GM21367 (cell line): ENCODE measurements around the gene DPM3.
"Not testable (repeated sequence)": the region's sequence is repeated elsewhere in the genome, so short reads cannot be mapped to it uniquely, and the experiment has no call there.

Experiments used
- ATAC-seq: cut with Tn5 transposase; IDR thresholded peaks from one replicate; pipeline ENCODE4 v1.9.1; 2021; ENCODE audit not compliant: unreplicated experiment

The DPM3 gene

DNA sequence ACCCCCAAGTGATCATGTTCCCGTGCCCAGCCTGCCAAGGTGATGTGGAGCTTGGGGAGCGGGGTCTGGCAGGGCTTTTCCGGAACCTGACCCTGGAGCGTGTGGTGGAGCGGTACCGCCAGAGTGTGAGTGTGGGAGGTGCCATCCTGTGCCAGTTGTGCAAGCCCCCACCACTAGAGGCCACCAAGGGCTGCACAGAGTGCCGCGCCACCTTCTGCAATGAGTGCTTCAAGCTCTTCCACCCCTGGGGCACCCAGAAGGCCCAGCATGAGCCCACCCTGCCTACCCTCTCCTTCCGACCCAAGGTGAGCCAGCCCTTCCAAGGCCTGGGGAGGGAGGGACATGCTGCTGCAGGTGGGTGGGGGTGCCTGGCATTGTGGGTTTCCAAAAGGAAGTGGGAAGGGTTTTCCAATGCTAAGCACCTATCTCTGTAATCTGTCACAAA is 35.6 kb upstream of the DPM3 start:
- no peak for ATAC-seq

DNA sequence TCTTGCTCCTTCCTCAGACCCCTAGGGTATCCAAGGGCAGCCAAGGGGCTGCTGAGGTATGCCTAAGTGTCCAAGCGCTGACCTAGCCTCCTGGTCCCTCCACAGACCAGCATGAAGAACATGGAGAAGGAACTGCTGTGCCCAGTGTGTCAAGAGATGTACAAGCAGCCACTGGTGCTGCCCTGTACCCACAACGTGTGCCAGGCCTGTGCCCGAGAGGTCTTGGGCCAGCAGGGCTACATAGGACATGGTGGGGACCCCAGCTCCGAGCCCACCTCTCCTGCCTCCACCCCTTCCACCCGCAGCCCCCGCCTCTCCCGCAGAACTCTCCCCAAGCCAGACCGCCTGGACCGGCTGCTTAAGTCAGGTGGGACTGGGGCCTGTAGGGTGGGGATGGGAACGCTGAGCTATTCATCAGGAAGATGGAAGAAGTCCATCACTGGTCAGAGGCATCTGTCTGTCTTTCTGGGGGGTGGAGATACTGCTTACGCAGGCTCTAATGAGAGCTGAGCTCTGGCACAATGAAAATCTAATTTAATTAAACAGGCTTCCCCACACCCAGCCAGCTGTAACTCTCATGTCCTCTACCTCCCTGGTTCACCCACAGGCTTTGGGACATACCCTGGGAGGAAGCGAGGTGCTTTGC is 35.1 kb upstream of the DPM3 start:
- ATAC-seq: no peak

DNA sequence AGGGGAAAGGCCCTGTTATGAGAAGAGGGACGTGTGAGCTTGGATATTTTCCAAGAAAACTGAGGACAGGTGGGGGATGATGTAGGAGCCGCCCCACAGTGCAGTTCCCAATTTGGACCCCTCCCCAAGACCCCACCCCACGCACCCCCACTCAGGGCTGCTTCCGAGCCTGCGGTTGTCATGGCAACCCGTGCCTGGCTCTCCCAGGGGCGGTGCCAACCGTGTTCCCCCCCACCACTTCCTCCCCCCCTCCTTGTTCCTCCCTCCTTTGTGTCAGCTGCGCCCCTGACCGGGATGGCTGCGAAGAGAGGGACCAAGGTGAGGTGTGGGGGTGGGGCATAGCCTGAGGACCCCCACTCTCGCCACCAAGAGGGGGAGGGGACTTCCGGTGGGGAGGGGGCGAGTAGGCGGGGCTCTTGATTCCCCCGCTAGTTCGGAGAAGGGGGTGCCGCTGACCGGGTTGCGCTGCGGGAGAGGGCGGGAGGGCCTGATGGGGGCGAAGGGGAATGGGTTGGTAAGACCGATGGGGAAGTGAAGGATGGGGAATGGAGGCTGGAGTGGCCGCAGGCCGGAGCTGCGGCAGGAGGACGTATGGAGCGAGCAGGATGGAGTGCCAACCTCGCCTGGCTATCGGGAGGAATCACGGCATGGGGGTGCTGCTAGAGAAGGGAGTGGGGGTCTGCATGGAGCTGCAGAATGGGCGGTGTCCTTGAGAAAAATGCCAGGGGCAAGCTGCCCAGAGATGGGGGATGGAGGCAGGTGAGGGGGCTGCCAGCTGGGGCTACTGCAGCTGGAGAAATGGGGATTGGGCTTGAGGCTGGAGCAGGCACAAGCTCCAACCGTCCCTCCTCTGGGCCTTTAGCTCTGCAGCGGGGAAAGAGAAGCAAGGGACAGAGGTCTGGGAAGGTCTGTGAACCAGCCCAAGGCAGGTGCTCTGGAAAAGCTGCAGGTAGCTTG is 34.3 kb upstream of the DPM3 start:
- no peak for ATAC-seq

DNA sequence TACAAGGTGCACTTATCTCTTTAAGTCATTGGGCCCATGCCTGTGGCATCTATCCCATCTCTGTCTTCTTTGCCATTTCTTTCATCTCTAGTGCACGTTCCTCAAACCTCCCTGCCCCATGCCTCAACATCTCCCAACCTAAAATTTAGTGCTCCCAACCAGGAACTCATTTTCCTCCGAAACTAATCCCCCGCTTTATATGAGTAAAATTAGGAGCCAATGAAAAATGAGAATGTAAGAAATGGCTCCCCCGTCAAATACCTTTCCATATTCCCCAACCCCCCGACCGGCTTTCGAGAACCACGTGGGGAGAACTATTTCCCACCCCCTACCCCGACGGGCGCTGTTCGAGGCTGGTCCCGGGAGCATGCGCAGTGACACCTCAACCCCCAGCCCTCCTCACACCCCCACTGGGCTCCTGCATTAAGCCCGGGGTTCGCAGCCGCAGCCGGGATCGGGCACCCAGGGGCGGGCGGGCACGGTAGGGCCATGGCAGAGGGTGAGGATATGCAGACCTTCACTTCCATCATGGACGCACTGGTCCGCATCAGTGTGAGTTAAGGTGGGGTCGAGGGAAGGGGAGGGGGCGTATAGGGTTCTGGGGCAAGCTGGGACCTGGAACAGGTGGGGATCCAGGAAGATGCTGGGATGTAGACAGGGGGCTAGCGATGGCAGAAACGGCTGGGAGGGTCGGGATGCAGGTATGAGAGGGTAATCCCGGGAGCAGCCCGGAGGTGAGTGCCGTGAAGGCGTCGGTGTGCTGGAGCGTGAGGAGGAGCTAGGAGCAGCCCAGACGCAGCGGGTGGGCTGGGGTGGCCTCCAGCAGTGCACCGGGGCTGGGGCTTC is 33.4 kb upstream of the DPM3 start, which contains the start of gene TRIM46:
TSS of gene TRIM46 (plus strand) at position 372 of the 846 bp plus-strand sequence. CDS start at position 490, 118 bp downstream.
- ATAC-seq: no peak

DNA sequence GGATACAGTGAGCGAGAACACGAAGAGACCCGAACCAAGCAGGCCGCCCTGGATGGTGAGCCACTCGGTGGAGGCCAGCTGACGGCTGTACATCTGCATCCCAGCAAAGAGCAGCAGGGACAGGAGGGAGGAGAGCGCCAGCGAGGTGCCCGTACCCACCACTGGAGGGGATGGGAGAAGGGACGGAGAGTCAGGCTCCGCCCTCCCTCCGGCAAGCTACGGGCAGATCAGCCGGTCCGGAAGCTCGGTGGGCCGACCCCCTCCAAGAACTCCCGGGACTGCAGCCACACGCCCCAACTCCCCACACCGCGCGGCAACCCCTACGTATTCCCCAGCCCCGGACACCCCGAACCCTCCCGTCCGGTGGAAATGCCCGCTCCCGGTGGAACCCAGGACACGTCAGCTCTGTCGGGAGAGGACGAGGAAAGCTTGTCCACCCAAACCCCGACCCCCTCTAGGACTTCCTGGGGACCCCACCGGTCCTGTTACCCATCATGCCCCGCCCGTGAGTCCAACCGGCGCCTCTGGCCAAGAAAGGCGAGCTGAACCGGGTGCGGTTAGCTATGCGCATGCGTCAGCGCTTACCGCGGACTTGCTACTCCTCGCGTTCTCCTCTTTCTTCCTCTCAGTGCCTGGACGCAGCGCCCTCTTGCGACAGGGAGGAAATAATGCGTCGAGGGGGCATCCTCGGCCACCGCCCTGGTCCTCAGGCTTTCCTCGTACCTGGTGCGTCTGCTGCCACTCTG is 32.6 kb upstream of the DPM3 start, which contains the start of gene KRTCAP2:
TSS of gene KRTCAP2 (minus strand) at position 573 of the 746 bp plus-strand sequence. CDS start at position 493, 80 bp downstream.
- ATAC-seq: peak; percentile 64

DNA sequence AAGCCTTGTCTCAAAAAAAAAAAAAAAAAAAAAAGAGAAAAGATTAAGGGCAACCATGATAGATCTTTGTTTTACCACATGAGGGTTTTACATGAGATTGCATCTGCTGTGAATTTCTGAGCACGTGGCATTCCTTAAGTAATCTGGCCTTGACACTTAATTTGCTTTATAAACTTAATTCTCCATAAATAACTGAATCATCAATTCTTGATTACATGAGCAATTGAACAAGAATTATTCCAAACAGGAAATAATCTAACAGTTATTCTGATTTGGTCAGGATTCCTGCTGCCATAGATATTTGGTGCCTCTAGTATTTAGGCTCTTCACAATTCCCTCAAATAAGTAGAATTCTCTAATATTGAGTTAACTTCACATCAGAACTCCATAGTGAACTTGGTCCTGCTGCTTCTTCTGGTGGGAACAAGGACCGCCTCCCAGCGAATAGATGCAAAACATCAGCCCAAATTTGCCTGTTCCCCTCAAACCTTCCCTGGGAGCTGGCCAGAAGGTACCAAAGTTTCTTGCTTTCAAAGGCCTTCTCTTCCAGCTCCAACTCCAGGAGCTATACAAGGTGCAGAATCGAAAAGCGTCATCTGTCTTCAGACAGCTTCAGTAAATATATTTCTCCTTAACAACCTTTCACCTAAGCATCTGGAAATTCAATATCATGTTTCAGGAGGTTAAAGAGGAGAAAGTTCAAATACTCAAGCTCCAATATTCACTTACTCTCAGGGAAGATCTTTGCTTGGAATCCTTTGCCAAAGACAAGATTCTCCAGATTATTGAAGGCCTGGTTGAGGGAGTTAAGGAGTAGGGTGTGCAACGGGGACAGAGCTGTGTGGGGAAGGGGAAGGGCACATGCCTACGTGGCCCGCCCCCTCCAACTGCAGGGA is 31.8 kb upstream of the DPM3 start:
- no peak for ATAC-seq

DNA sequence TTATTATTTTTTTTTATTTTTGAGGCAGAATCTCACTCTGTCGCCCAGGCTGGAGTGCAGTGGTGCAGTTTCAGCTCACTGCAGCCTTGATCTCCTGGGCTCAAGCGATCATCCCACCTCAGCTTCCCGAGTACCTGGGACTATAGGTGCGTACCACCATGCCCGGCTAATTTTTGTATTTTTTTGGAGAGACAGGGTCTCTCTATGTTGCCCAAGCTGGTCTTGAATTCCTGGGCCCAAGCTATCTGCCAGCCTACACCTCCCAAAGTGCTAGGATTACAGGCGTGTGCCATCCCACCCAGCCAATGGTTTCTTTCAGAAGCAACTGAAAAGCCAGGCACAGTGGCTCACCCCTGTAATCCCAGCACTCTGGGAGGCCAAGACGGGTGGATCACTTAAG is 30.5 kb upstream of the DPM3 start:
- ATAC-seq: no peak

DNA sequence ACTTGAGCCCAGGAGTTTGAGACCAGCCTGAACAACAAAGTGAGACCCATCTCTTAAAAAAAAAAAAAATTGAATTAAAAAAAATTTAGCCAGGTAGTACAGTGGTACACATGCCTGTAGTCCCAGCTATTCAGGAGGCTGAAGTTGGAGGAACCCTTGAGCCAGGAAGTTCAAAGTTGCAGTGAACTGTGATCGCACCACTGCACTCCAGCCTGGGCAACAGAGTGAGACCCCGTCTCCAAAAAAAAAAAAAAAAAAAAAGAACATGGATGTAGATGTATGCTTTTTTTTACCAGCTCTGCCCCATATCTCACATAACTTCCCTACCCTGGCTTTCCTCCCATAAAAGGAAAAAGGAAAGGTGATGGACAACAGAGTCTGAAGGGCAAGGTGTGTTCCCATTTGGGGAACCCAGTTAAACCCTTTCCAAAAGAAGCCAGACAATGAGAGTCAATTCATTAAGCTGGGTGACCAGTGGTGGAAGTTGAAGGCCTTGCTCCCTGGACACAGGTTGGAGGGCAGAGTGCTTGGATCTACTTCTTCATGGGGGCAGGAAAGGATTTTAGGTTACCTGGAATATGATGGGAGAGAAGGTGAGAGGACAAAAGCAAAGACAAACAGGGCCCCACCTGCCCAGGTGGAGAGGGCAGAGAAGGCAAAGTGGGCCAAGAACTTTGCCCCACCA is 29.9 kb upstream of the DPM3 start:
- no peak for ATAC-seq

DNA sequence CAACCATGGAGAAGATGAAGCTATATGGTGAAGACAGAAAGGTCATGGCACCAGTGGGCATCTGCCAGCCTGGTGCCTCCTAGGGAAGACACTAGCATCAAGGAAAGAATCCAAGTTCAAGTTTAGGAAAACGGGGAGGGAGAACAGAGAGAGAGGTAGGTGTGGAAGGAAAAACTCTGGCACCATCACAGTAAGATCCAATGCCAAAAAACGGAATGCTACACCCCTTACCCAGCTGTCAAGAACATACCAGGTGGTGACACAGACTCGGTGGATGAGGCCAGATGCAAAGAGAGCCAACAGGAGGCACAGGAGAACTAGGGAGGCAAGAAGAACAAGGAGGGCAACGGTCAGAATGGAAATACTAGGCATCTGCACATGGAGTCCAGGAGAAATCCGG is 29.2 kb upstream of the DPM3 start:
- ATAC-seq: no peak

DNA sequence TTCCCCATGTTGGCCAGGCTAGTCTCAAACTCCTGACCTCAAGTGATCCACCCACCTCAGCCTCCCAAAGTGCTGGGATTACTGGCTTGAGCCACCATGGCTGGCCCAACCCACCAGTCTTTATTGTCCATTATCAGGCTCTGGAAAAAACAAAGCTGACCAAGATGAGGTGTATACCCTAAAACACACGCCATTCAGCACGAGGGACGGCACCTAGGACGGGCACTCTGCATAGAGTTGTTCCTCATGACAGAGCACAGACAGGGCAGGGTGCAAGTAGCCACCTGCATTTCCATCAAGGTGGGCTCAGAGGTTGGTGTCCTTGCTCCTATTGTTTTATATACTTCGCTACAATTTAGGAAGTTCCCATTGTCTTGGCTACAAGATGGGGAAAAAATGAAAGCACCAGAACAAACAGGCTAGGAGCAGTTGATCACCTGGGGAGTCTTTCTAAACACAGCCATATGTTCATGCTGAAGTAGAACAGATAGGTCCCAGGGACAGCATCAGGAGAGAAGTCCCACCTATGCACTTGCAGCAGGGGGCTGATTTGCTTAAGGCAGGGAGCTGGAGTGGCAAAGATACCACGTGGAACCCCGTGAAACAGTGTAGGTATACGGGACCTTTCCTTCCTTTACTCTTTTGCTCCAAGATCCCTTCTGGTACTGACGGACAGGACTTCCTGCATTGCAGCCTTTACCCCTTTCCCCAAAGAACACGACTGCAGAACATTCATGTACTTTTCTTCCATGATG is 28.3 kb upstream of the DPM3 start:
- ATAC-seq: no peak

DNA sequence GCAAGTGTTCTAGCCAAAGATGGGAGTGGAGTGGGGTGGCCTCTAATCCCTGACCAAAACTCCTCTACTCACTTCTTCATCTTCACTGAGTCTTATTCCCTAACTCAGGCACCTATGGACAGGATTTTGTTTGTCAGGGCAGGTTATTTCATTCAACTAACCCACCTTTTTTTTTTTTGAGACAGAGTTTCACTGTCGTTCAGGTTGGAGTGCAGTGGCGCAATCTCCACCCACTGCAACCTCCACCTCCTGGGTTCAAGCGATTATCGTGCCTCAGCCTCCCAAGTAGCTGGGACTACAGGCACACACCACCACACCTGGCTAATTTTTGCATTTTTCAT is 27.7 kb upstream of the DPM3 start:
- not testable (repeated sequence) for ATAC-seq

DNA sequence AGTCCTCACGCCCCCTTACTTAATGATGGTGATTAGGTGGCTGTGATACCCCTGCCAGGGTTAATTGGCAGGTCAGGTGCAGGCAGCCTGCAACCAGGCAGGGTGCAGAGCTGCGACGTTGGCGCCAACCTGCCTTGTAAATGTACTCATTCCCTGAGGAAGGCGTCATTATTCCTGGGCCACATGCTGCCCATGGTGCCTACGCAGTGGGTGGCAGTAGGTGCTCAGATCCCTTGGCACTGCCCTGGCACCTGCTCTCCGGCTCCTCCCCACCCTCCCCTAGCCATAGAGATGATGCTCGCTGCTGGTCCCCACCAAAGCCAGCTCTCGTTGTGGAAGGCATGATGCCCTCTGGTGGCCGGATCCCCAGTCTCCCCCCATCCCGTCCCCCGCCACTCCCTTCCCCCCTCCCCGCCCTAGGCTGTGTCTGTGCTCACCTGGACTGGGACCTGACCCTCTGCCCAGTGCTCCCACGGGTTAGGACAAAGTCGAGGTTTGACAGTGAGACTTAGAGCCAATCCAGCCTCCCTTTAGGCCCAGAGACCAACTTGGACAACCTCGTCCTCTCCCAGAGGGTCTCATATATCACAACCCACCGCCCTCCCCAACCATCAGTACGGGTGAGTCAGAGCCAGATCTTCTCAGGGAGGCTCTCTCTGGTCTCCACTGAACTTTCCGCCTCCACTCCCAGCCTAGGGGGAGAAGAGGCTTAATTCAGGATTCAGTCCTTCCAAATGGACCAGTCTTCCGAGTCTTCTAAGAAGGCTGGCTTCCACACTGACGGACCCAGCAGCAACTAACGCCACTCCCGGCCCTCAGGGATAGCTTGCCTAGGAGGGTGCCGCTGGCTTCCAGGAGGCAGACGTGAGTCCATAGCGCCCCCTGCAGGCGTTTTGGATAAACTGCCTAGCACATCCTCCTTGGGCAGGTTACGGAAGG is 27.1 kb upstream of the DPM3 start:
- no peak for ATAC-seq

DNA sequence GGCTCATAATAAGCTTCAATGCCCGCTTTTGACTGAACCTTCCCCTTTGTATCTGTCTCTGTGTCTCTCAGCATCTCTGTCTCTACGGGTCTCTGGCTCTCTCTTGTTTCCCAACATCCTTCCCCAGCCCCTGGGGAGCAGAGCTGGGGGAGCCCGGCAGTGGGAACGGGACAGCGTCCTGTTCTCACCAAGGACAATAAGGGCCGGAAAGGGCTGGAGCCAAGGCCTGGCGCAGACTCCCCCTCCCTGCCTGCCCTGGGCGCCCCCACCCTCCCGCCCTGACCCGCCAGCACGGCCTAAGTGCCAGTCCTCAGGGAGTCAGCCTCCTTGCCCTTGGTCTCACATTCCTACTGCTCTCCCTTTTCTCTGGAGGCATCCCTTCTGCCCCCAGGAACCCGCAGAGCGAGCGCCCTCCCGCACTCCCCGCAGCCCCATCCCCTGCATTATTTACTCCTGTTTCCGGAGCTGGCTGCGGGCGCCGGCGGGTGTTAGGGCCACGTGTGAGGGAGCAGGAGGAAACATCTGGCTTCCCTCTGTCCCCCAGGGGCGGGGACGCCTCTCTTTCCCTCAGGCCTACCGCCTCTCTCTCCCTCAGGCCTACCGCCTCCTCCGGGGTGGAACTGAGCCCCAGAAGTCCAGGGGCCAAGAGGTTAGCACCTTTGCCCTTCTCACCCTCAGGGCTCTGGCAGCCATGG is 26.3 kb upstream of the DPM3 start:
- ATAC-seq: no peak

DNA sequence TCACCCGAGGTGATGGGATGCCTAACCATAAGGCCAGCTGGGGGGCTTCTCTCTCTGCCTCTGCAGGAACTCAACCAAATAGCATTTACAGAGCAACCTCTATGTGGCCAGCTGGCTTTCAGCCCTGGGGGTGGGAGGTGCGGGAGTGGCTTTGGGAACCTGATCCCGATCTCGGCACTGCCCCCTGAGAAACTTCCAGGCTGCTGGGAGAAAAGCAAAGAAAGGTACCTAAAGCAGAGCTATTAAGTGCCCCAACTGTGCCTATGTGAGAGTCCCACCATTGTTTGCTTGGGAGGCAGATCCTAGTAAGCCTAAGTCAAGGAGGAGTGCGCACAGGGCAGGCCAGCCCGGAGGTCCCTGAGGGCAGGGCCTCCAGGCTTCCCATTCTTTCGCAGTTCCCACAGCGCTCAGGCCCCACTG is 25.7 kb upstream of the DPM3 start:
- no peak for ATAC-seq

DNA sequence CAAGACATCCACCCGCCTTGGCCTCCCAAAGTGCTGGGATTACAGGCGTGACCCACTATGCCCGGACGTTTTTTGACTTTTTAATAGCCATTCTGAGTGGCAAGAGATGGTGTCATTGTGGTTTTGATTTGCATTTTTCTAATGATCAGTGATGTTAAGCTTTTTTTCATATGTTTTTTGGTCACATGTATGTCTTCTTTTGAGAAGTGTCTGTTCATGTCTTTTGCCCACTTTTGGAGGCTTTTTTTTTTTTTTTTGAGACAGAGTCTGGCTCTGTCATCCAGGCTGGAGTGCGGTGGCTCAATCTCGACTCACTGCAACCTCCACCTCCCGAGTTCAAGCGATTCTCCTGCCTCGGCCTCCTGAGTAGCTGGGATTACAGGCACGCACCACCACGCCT is 24.3 kb upstream of the DPM3 start:
- not testable (repeated sequence) for ATAC-seq

DNA sequence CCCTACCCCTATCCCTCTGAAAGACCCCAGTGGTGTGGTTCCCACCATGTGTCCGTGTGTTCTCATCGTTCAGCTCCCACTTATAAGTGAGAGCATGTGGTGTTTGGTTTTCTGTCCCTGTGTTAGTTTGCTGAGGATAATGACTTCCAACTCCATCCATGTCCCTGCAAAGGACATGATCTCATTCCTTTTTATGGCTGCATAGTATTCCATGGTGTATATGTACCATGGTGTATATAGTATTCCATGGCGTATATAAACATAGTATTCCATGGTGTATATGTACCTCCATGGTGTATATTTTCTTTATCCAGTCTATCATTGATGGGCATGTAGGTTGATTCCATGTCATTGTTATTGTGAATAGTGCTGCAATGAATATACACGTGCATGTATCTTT is 23.5 kb upstream of the DPM3 start:
- ATAC-seq: not testable (repeated sequence)
